ENCODE measurements around the gene NRG3.
"Not testable (repeated sequence)": the region's sequence is repeated elsewhere in the genome, so short reads cannot be mapped to it uniquely, and the experiment has no call there.

NRG3 gene

GRCh38 chr10:82267465-82267864, 392.5 kb downstream of the NRG3 start:
- in situ Hi-C loops (cut with MboI; ENCODE audit: low sequenced_read_pairs), result no loop called here

- in situ Hi-C loops (cut with MboI; ENCODE audit: low sequenced_read_pairs), result no loop called here
Measured at GRCh38 chr10:82267960-82268359, 393.0 kb downstream of the NRG3 start.

GRCh38 chr10:82277591-82277990, 402.6 kb downstream of the NRG3 start:
- in situ Hi-C loops (cut with MboI; ENCODE audit: low sequenced_read_pairs), result no loop called here

- in situ Hi-C loops (cut with MboI; ENCODE audit: low sequenced_read_pairs), result no loop called here
Measured at GRCh38 chr10:82278401-82279182, 403.6 kb downstream of the NRG3 start.

- in situ Hi-C loops (cut with MboI; ENCODE audit: low sequenced_read_pairs), result no loop called here
Measured at GRCh38 chr10:82282782-82283456, 407.9 kb downstream of the NRG3 start.

- in situ Hi-C loops (cut with MboI; ENCODE audit: low sequenced_read_pairs), result no loop called here
Measured at GRCh38 chr10:82284180-82284579, 409.2 kb downstream of the NRG3 start.

- in situ Hi-C loops (cut with MboI; ENCODE audit: low sequenced_read_pairs), result no loop called here
Measured at GRCh38 chr10:82288461-82288881, 413.5 kb downstream of the NRG3 start.

- in situ Hi-C loops (cut with MboI; ENCODE audit: low sequenced_read_pairs), result no loop called here
Measured at GRCh38 chr10:82289945-82290344, 415.0 kb downstream of the NRG3 start.

GRCh38 chr10:82294874-82295378, 419.9 kb downstream of the NRG3 start:
- in situ Hi-C loops (cut with MboI; ENCODE audit: low sequenced_read_pairs), result no loop called here

- in situ Hi-C loops (cut with MboI; ENCODE audit: low sequenced_read_pairs), result no loop called here
Measured at GRCh38 chr10:82308641-82309040, 433.6 kb downstream of the NRG3 start.

GRCh38 chr10:82310839-82311238, 435.8 kb downstream of the NRG3 start:
- in situ Hi-C loops (cut with MboI; ENCODE audit: low sequenced_read_pairs), result no loop called here

- in situ Hi-C loops (cut with MboI; ENCODE audit: low sequenced_read_pairs), result no loop called here
Measured at GRCh38 chr10:82313401-82313800, 438.4 kb downstream of the NRG3 start.

GRCh38 chr10:82318534-82318933, 443.5 kb downstream of the NRG3 start:
- in situ Hi-C loops (cut with MboI; ENCODE audit: low sequenced_read_pairs), result no loop called here

GRCh38 chr10:82319074-82319473, 444.1 kb downstream of the NRG3 start:
- in situ Hi-C loops (cut with MboI; ENCODE audit: low sequenced_read_pairs), result no loop called here

- in situ Hi-C loops (cut with MboI; ENCODE audit: low sequenced_read_pairs), result no loop called here
Measured at GRCh38 chr10:82319562-82319961, 444.6 kb downstream of the NRG3 start.

GRCh38 chr10:82321724-82322123, 446.7 kb downstream of the NRG3 start:
- in situ Hi-C loops (cut with MboI; ENCODE audit: low sequenced_read_pairs), result no loop called here

- in situ Hi-C loops (cut with MboI; ENCODE audit: low sequenced_read_pairs), result no loop called here
Measured at GRCh38 chr10:82331716-82332115, 456.7 kb downstream of the NRG3 start.

GRCh38 chr10:82335831-82336230, 460.8 kb downstream of the NRG3 start:
- in situ Hi-C loops (cut with MboI; ENCODE audit: low sequenced_read_pairs), result no loop called here

- in situ Hi-C loops (cut with MboI; ENCODE audit: low sequenced_read_pairs), result no loop called here
Measured at GRCh38 chr10:82340166-82340565, 465.2 kb downstream of the NRG3 start.

- in situ Hi-C loops (cut with MboI; ENCODE audit: low sequenced_read_pairs), result not testable (repeated sequence)
Measured at GRCh38 chr10:82349590-82349989, 474.6 kb downstream of the NRG3 start.

- in situ Hi-C loops (cut with MboI; ENCODE audit: low sequenced_read_pairs), result no loop called here
Measured at GRCh38 chr10:82353381-82353780, 478.4 kb downstream of the NRG3 start.

- in situ Hi-C loops (cut with MboI; ENCODE audit: low sequenced_read_pairs), result no loop called here
Measured at GRCh38 chr10:82358486-82359099, 483.6 kb downstream of the NRG3 start.

All from HL-60/S4 treated with retinoic acid at 250 ng/mL for 4 days and 3 days (cell line).